Measurements from ENCODE around the gene UGT2B17.
"Not testable (repeated sequence)": the region's sequence is repeated elsewhere in the genome, so short reads cannot be mapped to it uniquely, and the experiment has no call there.

UGT2B17 gene

GRCh38 chr4:68568535-68568934 lies 7.6 kb downstream of the UGT2B17 start:
- FAIRE-seq = not testable (repeated sequence)

- FAIRE-seq = not testable (repeated sequence)
Observed at GRCh38 chr4:68566364-68566763, 9.8 kb downstream of the UGT2B17 start.

- not testable (repeated sequence) for FAIRE-seq
Observed at GRCh38 chr4:68565082-68565481, 11.0 kb downstream of the UGT2B17 start.

GRCh38 chr4:68560364-68561070 lies 15.6 kb downstream of the UGT2B17 start:
- FAIRE-seq = peak; percentile 31

GRCh38 chr4:68553830-68554229 lies 22.3 kb downstream of the UGT2B17 start:
- not testable (repeated sequence) for FAIRE-seq

- FAIRE-seq = not testable (repeated sequence)
Observed at GRCh38 chr4:68552818-68553811, 23.0 kb downstream of the UGT2B17 start.

- not testable (repeated sequence) for FAIRE-seq
Observed at GRCh38 chr4:68542742-68543141, 33.4 kb downstream of the UGT2B17 start.

- FAIRE-seq = no peak
Observed at GRCh38 chr4:68536375-68536774, 39.7 kb downstream of the UGT2B17 start.

GRCh38 chr4:68535974-68536373 lies 40.1 kb downstream of the UGT2B17 start:
- FAIRE-seq = no peak

GRCh38 chr4:68522232-68522631 lies 53.9 kb downstream of the UGT2B17 start:
- FAIRE-seq = not testable (repeated sequence)

- no peak for FAIRE-seq
Observed at GRCh38 chr4:68520985-68521384, 55.1 kb downstream of the UGT2B17 start.

GRCh38 chr4:68518889-68519288 lies 57.2 kb downstream of the UGT2B17 start:
- no peak for FAIRE-seq

GRCh38 chr4:68505452-68505851 lies 70.7 kb downstream of the UGT2B17 start:
- FAIRE-seq = not testable (repeated sequence)

GRCh38 chr4:68504836-68505235 lies 71.3 kb downstream of the UGT2B17 start:
- FAIRE-seq = not testable (repeated sequence)

- FAIRE-seq = not testable (repeated sequence)
Observed at GRCh38 chr4:68503462-68503861, 72.7 kb downstream of the UGT2B17 start.

GRCh38 chr4:68499021-68499420 lies 77.1 kb downstream of the UGT2B17 start:
- no peak for FAIRE-seq

- FAIRE-seq = peak; percentile 74
Observed at GRCh38 chr4:68498413-68499007, 77.6 kb downstream of the UGT2B17 start.

- no peak for FAIRE-seq
Observed at GRCh38 chr4:68494688-68495087, 81.4 kb downstream of the UGT2B17 start.

- FAIRE-seq = no peak
Observed at GRCh38 chr4:68490826-68491457, 85.2 kb downstream of the UGT2B17 start.

- no peak for FAIRE-seq
Observed at GRCh38 chr4:68489338-68489737, 86.8 kb downstream of the UGT2B17 start.

Data from endometrium (tissue), 2 donors.